Stimulated activated CD8-positive, alpha-beta memory T cell treated with anti-CD3 and anti-CD28 coated beads, Interleukin-7, amount 100 ng/mL, for 4 hours (primary cell): ENCODE measurements around the gene PRR33.
A peak's percentile ranks its signal among the peaks of the same experiment; 100 is the strongest.

ENCODE experiments used
- DNase-seq, 2 donors: peaks; one replicate each; pipeline ENCODE4 v3.0.0-alpha.2; 2020; ENCODE audit warnings: low read depth in 2 of 2

Gene PRR33

GRCh38 chr11:1863352-1864216 lies 28.1 kb downstream of the PRR33 start:
- DNase-seq = no peak

DNA sequence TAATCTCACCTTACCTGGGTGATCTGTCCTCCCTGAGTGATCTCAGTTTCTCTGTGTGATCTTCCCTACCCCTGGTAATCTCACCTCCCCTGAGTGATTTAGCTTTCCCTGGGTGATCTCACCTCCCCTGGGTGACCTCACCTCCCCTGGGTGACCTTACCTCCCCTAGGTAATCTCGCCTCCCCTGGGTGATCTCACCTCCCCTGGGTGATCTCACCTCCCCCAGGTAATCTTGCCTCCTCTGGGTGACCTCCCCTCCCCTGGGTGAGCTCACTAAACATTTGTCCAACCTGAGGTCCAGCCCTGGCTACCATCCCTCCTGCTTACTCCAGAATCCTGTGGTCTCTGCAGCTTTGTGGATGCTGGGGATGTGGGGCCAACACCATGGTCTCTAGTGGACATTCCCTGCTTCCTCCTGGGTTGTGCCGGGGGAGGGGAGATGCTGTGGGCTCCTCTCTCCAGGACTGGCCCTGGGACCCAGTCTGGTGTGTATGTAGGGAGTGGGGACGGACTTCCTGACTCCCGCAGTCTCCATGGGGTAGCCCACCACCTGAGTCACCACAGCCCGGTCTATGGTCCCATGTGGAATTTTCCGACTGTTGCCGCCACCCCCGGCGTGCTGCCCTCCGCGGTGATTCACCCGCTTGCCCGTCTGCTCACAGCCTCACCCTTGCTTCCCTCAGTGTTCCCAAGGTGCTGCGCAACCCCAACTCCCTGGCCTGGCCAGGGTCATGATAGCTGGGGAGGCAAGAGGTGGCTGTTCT lies 28.9 kb downstream of the PRR33 start:
- DNase-seq = no peak

DNA sequence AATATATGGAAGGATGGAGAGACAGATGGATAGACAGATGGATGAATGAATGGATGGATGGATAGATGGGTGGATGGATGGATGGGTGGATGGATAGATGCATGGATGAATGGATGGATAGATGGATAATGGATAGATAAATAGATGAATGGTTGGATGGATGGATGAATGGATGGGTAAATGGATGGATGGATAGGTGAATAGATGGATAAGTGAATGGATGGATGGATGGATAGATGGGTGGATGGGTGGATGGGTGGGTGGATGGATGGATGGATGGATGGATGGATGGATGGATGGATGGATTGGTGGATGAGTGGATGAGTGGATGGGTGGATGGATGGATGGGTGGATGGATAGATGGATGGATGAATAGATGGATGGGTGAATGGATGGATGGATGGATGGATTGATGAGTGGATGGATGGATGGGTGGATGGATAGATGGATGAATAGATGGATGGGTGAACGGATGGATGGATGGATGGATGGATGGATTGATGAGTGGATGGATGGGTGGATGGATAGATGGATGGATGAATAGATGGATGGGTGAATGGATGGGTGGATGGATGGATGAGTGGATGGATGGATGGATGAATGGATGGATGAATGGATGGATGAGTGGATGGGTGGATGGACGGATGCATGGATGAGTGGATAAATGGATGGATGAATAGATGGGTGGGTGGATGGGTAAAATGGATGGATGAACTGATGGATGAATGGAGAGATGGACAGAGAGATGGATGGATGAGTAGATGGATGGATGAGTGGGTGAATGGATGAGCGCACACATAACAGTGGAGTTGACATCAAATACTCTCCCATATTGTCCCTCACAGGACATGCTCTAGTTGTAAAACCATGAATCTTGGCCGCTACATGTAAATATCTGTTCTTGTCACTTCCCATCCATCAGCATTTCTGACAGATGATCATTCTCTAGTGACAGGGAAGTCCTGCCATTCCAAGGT lies 30.0 kb downstream of the PRR33 start:
- no peak for DNase-seq

DNA sequence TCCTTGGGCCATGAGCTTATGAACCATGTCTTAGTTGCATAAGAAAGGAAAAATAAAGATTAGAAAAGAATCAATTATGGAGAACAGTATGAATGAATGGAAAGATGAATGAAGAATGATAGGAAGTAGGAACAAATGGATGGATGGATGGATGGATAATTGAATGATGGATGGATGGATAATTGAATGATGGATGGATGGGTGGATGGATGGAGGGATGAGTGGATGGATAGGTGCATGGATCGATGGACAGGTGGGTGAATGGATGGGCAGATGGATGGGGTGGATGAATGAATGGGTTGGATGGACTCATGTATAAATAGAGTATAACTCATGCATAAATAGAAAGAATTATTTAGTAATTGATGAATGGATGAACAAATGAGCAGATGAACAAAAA lies 31.6 kb downstream of the PRR33 start:
- DNase-seq = no peak

GRCh38 chr11:1859004-1859403 lies 32.7 kb downstream of the PRR33 start:
- DNase-seq = no peak

DNA sequence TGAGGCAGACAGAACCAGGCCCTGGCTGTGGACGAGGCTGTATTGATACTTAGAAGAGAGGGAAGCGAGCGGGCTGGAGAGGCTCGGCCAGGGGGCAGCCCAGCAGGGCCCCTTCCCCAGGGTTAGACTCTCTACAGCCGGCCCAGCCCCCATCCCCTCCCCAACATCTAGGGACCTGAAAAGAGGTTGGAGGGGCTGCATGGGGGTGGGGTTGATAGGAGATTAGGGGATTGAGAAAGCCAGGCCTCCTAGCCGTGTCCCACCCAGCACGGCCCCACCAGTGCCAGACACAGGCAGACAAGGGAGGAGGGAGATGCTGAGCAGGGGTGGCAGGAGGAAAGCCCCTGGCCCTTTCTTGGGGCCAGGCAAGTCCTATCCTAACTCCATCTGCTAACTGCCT lies 33.1 kb downstream of the PRR33 start:
- DNase-seq = no peak

- DNase-seq = no peak
These were observed 33.5 kb downstream of the PRR33 start for GRCh38 chr11:1858154-1858553.

GRCh38 chr11:1857064-1857463 lies 34.6 kb downstream of the PRR33 start:
- no peak for DNase-seq

DNA sequence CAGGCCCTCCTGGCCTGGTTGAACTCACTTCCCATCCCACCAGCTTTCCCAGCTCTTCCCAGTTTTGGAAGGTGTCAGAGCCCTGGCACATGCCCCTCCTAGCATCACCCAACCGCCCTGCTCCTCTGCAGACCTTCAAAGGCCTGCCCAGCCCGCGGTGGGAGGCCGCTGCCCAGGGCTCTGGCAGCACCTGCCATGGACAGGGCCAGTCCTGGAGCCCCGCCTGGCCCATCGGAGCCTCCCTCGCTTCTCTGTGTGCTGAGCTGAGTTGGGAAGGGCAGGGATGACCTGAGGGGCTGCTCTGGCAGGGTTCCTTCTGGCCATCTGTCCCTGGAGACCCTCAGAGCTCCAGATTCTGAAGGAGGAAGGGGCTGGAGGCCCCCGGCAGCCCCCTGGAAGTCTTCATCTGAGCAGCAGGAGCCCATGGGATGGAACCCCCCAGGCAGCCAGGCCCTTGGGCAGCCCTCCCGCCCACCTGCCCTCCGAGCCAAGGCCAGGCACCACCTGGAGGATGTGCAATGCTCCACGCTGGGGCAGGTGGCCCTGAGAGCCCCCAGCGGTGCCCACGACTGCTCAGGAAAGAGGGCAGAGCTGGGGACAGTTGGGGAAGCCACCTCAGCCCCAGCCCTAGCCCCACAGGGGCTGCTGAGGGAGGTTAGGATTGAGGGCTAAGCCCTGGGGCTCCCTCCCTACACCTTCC lies 35.2 kb downstream of the PRR33 start:
- no peak for DNase-seq

- no peak for DNase-seq
These were observed 35.8 kb downstream of the PRR33 start for GRCh38 chr11:1855886-1856265.

DNA sequence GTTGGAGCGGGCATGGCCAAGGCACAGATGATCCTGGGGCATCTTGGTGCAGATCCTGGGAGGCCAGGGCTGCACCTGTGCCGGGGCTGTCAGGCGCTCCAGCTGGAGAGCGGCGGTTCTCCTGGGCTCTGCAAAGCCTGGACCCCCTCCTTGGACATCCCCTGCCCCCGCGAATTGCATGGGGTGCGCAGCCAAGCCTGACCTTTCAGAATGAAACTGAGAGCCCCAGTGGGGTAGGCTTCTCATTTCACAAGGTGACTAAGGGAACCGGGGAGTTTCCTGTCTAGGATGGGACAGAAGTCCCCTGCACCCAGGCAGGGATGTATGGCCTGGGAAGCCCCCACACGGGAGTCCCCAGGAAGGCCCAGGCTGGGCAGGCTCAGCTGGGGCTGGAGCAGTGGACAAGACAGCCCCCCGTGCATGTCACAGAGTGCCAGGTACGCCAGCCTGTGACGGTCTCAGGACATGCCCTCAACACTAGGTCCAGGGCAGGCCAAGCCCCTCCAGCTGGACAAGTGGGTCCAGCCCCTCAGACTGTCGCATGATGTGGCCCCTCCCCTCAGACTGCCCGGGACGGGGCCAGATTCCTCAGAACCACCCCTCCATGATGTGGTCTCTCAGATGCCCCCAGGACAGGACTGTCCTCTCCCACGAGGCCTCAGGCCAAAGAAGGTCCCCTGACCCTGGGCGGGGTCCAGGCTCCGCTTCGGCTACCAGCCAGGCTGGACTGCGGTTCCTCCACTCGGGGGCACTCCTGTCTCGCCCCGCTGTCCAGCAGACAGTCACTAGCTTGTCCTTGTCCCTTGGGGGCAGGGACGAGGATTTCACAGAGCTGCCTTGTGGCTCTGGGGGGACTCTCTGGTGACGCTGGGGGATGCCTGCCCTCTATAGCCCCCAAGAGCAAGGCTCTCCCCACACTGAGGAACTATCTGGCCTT lies 36.5 kb downstream of the PRR33 start:
- no peak for DNase-seq

- no peak for DNase-seq
These were observed 37.4 kb downstream of the PRR33 start for GRCh38 chr11:1854132-1854948.

DNA sequence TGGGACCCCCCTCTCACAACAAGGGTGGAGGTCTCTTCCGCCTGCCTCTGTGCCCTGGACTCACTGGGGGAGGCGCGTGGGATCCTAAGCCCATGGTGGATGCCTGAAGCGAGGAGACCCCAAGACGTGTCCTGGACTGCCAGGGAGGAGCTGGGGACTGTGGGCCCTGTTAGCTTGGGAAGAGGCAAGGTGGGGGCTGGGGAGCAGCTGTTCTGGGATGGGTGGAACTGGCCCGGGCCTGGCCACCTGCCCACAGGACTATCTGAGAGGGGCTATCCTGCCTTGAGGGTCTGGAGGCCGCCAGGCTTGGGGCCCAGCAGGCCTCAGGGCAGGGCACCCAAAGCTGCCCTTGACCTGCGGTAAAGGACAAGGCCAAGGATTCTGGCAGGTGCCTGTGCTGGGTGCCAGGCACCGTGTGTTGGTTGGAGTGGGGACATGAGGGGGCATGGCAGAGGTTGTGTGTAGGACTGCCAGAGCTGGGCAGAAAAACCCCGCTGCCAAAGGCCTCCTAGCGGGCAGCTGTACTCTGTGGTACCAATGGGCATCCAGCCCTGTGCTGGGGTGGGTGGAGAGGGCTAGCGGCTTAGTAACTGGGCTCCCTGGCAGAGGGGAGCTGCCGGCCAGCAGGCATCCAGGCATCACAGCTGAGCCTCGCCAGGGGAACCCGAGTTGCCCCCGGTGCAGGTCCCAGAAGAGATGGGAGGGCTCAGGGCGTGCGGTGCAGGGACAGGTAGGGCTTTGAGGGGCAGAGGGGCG lies 38.1 kb downstream of the PRR33 start:
- DNase-seq = no peak

- peak; percentile 66 to 76 for DNase-seq
These were observed 38.8 kb downstream of the PRR33 start, which contains the start of gene LSP1 for GRCh38 chr11:1852877-1853276. LSP1 (plus strand) TSS chr11:1853084; CDS start chr11:1853145, 61 bp downstream.

- no peak for DNase-seq
These were observed 39.3 kb downstream of the PRR33 start for GRCh38 chr11:1852271-1852876.

DNA sequence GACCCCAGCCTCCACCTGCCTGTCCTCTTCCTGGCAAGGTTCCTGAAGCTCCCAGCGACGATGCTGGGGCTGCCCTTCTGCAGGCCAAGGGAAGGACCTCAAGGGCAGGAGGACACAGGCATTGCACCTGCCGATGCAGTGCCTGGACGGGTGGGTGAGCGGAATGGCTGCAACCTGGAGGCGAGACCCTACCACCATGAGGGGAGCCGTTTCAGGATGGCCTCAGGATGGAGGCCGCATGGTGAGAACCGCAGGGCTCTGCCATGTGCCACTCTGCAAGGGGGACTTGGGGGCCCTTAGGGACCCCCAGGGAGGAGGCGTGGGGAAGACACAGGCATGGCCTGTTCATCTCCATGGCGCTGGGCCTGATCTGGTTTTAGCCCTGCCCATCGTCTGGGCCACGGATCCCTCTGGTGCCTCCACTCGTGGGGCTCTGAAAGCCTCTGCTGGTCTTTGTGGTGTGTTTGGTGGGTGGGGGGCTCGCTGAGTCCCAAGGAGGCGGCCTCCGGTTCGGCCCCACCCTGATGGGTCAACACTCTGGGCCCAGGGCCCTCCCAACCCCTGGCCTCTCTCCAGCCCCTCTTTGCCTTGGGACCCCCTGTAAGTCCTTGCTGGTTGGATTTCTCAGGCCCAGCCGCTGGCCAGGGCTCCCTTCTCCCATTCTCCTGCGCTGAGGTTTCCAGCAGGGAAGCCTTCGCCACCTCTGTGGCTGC lies 40.1 kb downstream of the PRR33 start:
- DNase-seq = no peak
